SU-DHL-6 (cell line): ENCODE results near the gene ZSCAN25.

Experiments used
- H2AFZ ChIP-seq: fragments of 200-600 bp; sonication (generic); 2 replicates; pipeline ENCODE4 v1.6.1; 2014; ENCODE audit warnings: low read depth, mild to moderate bottlenecking, moderate library complexity, mixed read lengths, antibody characterized with exemption, low read length; ENCODE audit not compliant: severe bottlenecking
- H3F3A ChIP-seq: fragments of 200-600 bp; shearing (Covaris generic); 2 replicates; pipeline ENCODE4 v1.6.0; 2016; ENCODE audit warnings: antibody characterized with exemption, mild to moderate bottlenecking; ENCODE audit not compliant: insufficient read depth
- H3K27ac ChIP-seq: fragments of 200-600 bp; sonication (generic); 2 replicates; pipeline ENCODE4 v1.5.1; 2016; ENCODE audit warnings: low read depth, mild to moderate bottlenecking, low read length, moderate library complexity, mixed read lengths
- H3K27me3 ChIP-seq: fragments of 200-600 bp; sonication (generic), shearing (Covaris generic); 2 replicates; pipeline ENCODE4 v1.6.0; 2014; ENCODE audit warnings: mild to moderate bottlenecking, low read length
- H3K36me3 ChIP-seq: fragments of 200-600 bp; sonication (generic); 2 replicates; pipeline ENCODE4 v1.6.1; 2014; ENCODE audit warnings: mild to moderate bottlenecking, low read length, mixed read lengths
- H3K4me2 ChIP-seq: fragments of 300-600, 200-600 bp; shearing (Covaris generic), sonication (generic); 2 replicates; pipeline ENCODE4 v1.6.0; 2014; ENCODE audit warnings: low read length, low read depth, mild to moderate bottlenecking; ENCODE audit not compliant: poor library complexity, severe bottlenecking
- H3K4me3 ChIP-seq: fragments of 200-600 bp; sonication (generic); 2 replicates; pipeline ENCODE4 v1.5.1; 2014; ENCODE audit warnings: antibody characterized with exemption, low read length, mild to moderate bottlenecking, mixed read lengths; ENCODE audit not compliant: insufficient read depth, poor library complexity, severe bottlenecking
- H3K79me2 ChIP-seq: fragments of 200-600 bp; sonication (generic); 2 replicates; pipeline ENCODE4 v1.6.1; 2014; ENCODE audit warnings: mild to moderate bottlenecking, low read length, moderate library complexity; ENCODE audit not compliant: insufficient read depth
- H3K9ac ChIP-seq: fragments of 200-600 bp; sonication (generic); 2 replicates; pipeline ENCODE4 v1.7.0; 2014; ENCODE audit warnings: mild to moderate bottlenecking, low read length
- H3K9me2 ChIP-seq: fragments of 200-600 bp; sonication (generic); replicated peaks from 2 replicates; pipeline ENCODE4 v1.6.1; 2014; ENCODE audit warnings: low read length; ENCODE audit not compliant: insufficient read depth
- H3K9me3 ChIP-seq: fragments of 200-600 bp; sonication (generic); 2 replicates; pipeline ENCODE4 v1.6.1; 2014; ENCODE audit warnings: low read length, mixed read lengths; ENCODE audit not compliant: insufficient read depth
- H4K20me1 ChIP-seq: fragments of 200-600 bp; sonication (generic); 2 replicates; pipeline ENCODE4 v1.6.1; 2014; ENCODE audit warnings: low read depth, mild to moderate bottlenecking, antibody characterized with exemption, low read length, moderate library complexity, mixed read lengths
- EZH2phosphoT487 ChIP-seq: fragments of 200-600 bp; sonication (generic), shearing (Covaris generic); conservative IDR thresholded peaks from 2 replicates; pipeline ENCODE4 v1.6.1; 2018; ENCODE audit warnings: mild to moderate bottlenecking, antibody characterized with exemption, low read length, moderate library complexity, mixed read lengths
- TF ChIP-seq, protein P1 (sequence below): fragments of 200-600 bp; sonication (generic); IDR thresholded peaks from one replicate; pipeline ENCODE4 v1.5.1; 2017; ENCODE audit warnings: antibody characterized with exemption, mild to moderate bottlenecking, low read length, moderate library complexity; ENCODE audit not compliant: insufficient read depth, poor library complexity, severe bottlenecking

ZSCAN25 gene

DNA sequence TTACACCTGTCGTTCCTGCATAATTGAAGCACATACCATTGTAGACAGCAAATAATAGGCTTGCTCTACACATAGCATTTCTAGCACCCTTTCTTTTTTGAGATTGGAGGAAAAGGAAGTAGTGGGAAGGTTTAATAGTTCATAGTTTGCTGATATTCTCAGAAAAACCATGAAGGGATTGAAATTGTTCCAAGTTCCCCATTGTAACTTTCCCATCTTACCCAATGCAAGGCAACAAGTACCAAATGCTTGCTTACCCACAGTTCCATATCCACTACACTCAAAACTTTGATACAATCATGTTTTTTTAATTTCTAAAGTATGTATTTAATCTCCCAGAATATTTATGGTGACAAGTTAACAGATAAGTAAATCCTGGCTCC lies 49.3 kb downstream of the ZSCAN25 start:
- no peak overlapping the region for H3K27ac ChIP-seq
- no peaks in the 10 kb centered on the region for H3K9me2 ChIP-seq
- H4K20me1 ChIP-seq = no peaks in the 10 kb centered on the region
- H3K27me3 ChIP-seq = no peaks in the 10 kb centered on the region
- H3K79me2 ChIP-seq = no peaks in the 10 kb centered on the region
- H3K36me3 ChIP-seq = no peaks in the 10 kb centered on the region
- no peaks in the 10 kb centered on the region for H3K9me3 ChIP-seq
- no peaks in the 10 kb centered on the region for H3F3A ChIP-seq
- H3K4me2 ChIP-seq = no peak overlapping the region
- TF ChIP-seq, protein P1, sequence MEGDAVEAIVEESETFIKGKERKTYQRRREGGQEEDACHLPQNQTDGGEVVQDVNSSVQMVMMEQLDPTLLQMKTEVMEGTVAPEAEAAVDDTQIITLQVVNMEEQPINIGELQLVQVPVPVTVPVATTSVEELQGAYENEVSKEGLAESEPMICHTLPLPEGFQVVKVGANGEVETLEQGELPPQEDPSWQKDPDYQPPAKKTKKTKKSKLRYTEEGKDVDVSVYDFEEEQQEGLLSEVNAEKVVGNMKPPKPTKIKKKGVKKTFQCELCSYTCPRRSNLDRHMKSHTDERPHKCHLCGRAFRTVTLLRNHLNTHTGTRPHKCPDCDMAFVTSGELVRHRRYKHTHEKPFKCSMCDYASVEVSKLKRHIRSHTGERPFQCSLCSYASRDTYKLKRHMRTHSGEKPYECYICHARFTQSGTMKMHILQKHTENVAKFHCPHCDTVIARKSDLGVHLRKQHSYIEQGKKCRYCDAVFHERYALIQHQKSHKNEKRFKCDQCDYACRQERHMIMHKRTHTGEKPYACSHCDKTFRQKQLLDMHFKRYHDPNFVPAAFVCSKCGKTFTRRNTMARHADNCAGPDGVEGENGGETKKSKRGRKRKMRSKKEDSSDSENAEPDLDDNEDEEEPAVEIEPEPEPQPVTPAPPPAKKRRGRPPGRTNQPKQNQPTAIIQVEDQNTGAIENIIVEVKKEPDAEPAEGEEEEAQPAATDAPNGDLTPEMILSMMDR = no peak
- TF ChIP-seq EZH2phosphoT487 = no peak
- H3K9ac ChIP-seq = no peak overlapping the region
- H3K4me3 ChIP-seq = no peak overlapping the region
- H2AFZ ChIP-seq = no peak overlapping the region

DNA sequence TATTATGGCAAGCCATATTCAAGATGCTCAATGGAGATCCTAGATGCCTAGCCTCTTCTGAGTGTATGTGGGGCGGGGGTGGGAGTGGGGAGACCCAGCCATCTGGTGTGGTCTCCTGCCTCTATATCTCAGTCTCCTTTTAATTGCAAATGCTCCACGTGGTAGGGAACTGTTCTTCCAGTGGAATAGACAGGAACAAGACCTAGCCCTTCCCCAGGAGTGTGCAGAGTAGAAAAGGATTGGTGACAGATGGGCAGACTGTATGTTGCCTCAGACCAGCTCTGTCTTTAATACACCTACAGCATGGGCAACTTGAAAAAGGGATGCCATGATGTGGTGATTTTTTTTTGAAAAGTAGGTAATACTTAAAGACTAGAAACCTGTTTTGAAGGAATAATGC lies 50.4 kb downstream of the ZSCAN25 start:
- Histone ChIP-seq H2AFZ (no peak overlapping the region), H3F3A (no peaks in the 10 kb centered on the region), H3K36me3 (no peaks in the 10 kb centered on the region), H3K4me3 (no peak overlapping the region), H3K27me3 (no peaks in the 10 kb centered on the region), H3K79me2 (no peaks in the 10 kb centered on the region), H3K9me3 (no peaks in the 10 kb centered on the region), H4K20me1 (no peaks in the 10 kb centered on the region), H3K9me2 (no peaks in the 10 kb centered on the region), H3K27ac (no peak overlapping the region), H3K9ac (no peak overlapping the region), H3K4me2 (no peak overlapping the region)
- TF ChIP-seq, protein P1 = no peak
- no peak for TF ChIP-seq EZH2phosphoT487

DNA sequence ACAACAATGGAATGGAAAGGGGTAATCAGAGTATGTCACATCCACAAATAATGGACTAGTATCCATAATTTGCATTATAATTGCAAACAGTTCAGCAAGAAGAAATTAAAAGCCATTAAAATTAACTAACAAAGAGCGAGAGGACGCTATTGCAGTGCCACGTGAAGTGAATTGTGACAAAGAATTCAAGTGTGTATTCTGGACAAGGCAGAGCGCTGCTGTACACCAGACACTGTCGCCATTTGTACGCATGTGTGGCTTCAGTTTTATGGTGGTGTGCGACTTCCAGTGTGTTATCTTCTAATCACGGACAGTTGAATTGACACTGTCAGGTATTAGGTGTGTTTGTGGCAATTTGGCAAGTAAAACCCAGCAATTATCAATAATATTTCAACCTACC lies 51.8 kb downstream of the ZSCAN25 start:
- Histone ChIP-seq H3K9me3 (no peaks in the 10 kb centered on the region), H4K20me1 (no peaks in the 10 kb centered on the region), H3K79me2 (no peaks in the 10 kb centered on the region), H3K9ac (no peak overlapping the region), H3K36me3 (no peaks in the 10 kb centered on the region), H3K4me2 (no peak overlapping the region), H3K4me3 (no peak overlapping the region), H3K9me2 (no peaks in the 10 kb centered on the region), H2AFZ (no peak overlapping the region), H3K27ac (no peak overlapping the region), H3F3A (no peaks in the 10 kb centered on the region), H3K27me3 (no peaks in the 10 kb centered on the region)
- TF ChIP-seq EZH2phosphoT487 = no peak
- TF ChIP-seq, protein P1 = no peak

DNA sequence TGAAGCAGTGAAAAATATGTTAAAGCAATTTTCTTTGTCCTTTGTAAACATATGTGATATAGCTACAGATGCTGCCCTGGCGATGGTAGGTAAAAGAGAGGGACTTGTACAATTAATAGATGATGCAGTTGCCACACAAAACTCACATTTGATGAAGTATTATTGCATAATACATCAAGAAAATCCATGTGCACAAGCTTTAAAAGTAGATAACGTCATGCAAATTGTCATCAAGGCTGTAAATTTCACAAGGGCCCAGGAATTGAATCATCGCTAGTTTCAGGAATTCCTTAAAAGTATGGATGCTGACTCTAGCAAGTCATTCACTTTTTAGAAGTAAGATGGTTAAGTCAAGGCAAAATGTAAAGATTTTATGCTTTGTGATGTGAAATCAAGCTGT lies 53.0 kb downstream of the ZSCAN25 start:
- no peak overlapping the region for H3K4me2 ChIP-seq
- no peak for TF ChIP-seq EZH2phosphoT487
- TF ChIP-seq, protein P1 = no peak
- H3K9me2 ChIP-seq = no peaks in the 10 kb centered on the region
- H3K4me3 ChIP-seq = no peak overlapping the region
- no peaks in the 10 kb centered on the region for H3F3A ChIP-seq
- no peaks in the 10 kb centered on the region for H3K79me2 ChIP-seq
- no peaks in the 10 kb centered on the region for H3K27me3 ChIP-seq
- H3K36me3 ChIP-seq = no peaks in the 10 kb centered on the region
- H3K9me3 ChIP-seq = no peaks in the 10 kb centered on the region
- H4K20me1 ChIP-seq = no peaks in the 10 kb centered on the region
- H3K27ac ChIP-seq = no peak overlapping the region
- no peak overlapping the region for H2AFZ ChIP-seq
- no peak overlapping the region for H3K9ac ChIP-seq
